Activated CD4-positive, CD25-positive, alpha-beta regulatory T cell treated with anti-CD3 and anti-CD28 coated beads, Interleukin-2, amount 50 U/mL, for 72 hours (primary cell): ENCODE measurements around the gene COMMD2.

Experiments
- DNase-seq: peaks from one replicate; pipeline ENCODE4 v3.0.0; 2021

The COMMD2 gene

DNA sequence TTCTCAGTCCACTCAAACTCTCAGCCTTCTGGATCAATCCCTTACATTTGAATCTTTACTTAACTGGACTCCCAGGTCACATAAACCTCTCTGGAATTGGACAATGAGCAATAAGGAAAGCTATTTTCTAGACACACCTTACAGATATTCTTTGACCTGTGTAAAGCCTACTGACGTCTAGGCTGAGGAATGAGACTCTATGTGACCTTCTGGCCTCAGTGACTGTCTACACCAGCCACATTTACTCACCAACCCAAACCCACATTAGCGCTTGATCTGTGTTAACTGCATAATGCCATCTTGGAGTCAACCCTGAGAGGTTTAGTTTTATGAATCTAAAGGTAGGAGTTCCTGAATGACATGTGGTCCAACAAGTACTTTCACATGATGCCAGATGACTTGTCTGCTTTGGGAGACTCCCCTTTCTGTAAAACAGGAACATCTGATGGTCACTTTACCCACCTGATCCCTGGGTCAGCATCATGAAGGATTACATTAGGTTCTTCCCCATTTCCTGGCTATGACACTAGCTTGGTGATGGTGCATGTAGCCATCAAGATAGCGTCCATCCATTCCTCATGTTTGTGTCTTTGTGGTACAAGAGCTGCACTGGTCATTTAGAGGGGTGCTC lies 11.4 kb upstream of the COMMD2 start:
- no peak for DNase-seq

- DNase-seq: no peak
These were observed 1.4 kb upstream of the COMMD2 start for GRCh38 chr3:149753717-149754116.

- DNase-seq: no peak
These were observed 473 bp upstream of the COMMD2 start for GRCh38 chr3:149752788-149753136.

DNA sequence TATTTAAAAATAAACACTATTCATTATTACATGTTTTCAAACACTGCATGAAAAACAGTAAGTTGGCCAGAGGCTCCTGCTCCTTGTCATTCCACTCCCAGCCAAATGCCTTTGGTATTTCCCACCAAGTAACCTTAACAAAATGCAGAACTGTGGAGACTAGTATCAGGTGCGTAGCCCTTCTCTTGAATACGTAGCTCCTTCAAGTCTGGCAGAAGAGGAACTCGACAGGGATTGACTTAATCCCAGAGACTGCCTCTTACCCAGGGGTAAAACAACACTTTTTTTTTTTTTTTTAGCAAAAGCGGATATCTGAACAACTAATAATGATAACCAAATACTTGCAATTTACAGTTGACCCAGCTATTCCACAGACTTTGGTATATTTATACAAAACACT lies 738 bp downstream of the COMMD2 start:
- no peak for DNase-seq

DNA sequence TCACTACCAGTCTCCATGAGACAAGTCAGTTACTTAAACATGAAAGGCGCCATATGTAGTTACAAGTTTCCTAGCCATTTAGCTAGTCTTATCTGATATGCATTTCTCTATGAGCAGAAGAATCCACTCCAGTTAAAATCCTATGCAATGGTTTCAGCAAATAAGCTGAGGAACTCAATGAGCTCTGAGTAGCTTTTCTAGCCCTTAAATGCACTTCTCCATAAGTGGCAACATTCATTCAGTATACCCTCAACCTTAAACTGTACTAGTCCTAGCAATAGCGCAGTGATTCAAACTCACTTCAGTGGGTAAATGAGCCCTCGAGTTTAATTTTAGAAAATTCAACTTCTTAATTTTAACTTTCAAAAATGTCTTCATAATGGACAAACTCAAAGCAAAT lies 7.7 kb downstream of the COMMD2 start:
- DNase-seq: no peak

- DNase-seq: no peak
These were observed 8.1 kb downstream of the COMMD2 start for GRCh38 chr3:149744151-149744550.

GRCh38 chr3:149739396-149739795 lies 12.9 kb downstream of the COMMD2 start:
- DNase-seq: no peak

- DNase-seq: no peak
These were observed 13.4 kb downstream of the COMMD2 start for GRCh38 chr3:149738876-149739275.

GRCh38 chr3:149736953-149737205 lies 15.4 kb downstream of the COMMD2 start:
- no peak for DNase-seq

GRCh38 chr3:149736175-149736952 lies 15.9 kb downstream of the COMMD2 start:
- DNase-seq: no peak

DNA sequence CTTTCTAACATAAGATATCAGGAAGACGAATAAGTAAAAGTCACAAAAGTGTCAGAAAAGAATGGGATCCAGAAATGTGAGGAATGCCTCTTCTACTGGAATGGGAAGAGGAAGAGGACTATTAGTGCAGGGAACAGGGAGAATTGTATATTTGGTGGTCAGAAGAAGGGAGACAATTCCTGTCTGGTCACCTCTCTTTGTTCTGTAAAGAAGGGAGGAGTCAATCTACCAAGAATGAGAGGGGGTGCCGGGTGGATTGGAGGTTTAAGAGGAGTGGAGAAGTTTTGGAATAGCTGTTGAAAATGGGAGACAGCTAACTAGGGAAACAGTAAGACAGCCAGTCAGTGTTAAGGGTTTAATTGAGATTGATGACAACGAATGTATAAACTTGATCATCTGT lies 20.1 kb downstream of the COMMD2 start:
- no peak for DNase-seq

DNA sequence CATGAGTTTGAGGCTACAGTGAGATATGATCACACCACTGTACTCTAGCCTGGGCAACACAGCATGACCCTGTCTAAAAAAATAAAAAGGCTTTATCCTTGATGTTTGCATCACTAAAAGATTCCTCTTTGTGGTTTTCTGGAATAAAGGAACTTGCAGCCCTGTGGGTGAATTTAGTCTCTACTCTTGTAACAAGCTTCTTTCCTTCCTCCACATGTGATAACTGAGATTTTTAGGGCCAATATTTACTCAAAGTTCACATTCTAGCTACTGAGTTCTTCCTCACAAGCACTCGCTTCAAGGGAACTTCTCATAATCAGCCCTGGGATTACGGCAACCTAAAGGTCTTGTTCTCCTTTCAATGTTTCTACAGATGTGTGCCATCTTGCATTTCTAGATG lies 24.6 kb downstream of the COMMD2 start:
- DNase-seq: no peak

- no peak for DNase-seq
These were observed 25.4 kb downstream of the COMMD2 start for GRCh38 chr3:149726716-149727407.

DNA sequence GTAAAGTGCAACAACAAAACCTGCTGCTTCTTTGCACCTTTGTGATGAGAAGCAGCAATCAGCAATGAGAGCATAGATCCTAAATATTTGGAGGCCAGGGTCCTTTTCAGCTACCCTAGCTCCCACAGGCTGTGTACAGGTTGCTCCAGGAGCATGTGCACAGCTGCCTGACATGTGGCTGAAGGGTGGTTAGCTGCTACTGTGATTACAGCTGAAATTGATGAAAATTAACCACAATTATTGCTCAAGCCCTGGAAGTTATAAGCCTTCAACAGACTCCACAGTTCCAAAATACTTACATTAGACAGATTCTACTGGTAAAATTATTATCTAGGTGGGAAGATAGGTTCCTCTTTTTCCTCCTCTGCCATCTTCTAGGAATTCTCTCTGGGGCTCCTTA lies 28.5 kb downstream of the COMMD2 start:
- DNase-seq: no peak

- no peak for DNase-seq
These were observed 31.4 kb downstream of the COMMD2 start for GRCh38 chr3:149720918-149721317.

DNA sequence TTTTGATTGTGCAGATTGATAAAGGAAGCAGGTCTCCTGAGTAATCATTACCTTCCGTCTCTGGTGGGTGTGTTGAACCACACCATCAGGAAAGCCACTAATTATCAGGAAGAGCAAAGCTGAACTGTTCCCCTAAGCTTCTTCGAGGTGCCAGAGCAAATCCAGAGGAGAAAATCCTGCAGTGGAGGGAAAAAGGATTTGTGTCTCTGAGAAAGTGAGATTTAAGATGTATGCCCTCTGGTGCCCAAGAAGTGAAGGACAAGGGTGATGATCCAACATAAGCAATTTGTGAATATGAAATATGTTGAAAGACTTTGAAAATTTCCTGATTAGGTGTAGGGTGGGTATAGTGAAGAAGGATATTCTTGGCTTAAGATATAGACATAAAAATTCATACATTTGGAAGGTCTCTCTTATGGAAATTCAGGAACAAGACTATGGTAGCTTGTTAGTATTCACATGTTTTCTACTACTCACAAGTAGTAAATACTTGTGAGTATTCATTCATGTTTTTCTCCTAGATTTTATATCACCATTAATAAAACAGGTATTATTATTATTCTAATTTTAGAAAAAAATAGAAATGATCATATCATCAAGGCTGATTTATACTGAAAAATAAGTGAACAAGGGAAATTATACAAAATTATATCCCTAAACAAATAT lies 34.8 kb downstream of the COMMD2 start:
- no peak for DNase-seq

DNA sequence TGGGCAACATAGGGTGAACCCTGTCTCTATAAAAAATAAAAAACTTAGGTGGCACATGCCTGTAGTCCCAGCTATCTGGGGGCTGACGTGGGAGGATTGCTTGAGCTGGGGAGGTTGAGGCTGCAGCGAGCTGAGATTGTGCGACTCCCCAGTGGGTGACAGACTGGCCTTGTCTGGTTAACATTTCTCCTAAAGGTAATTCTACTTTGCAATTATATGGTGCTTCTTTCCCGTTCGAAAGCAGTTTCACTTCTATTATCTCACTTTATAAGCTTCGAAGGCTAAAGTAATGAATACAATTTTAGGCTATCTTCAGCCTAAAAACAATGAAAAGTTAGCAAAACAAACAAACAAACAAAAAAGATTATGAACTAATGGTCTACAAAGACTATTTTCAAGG lies 35.3 kb downstream of the COMMD2 start:
- no peak for DNase-seq

DNA sequence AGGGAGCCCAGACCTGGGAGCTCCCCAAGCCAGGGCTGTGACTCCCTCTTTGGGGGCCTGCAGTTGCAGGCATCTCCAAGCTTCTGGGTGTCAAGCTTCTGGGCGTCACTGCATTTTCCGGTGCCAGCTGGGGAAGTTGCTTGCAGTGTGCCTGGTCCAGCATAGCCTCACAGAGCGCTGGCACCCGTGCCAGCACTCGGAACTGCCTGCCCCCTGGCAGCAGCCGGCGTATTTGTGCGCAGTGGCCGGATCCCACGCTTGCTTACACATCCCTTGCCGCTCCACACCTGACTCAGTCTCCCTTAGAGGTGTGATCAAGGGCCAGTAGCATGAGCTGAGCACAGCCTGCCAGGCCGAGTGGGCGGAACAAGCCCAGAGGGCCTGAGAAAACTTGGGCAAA lies 37.0 kb downstream of the COMMD2 start:
- no peak for DNase-seq

DNA sequence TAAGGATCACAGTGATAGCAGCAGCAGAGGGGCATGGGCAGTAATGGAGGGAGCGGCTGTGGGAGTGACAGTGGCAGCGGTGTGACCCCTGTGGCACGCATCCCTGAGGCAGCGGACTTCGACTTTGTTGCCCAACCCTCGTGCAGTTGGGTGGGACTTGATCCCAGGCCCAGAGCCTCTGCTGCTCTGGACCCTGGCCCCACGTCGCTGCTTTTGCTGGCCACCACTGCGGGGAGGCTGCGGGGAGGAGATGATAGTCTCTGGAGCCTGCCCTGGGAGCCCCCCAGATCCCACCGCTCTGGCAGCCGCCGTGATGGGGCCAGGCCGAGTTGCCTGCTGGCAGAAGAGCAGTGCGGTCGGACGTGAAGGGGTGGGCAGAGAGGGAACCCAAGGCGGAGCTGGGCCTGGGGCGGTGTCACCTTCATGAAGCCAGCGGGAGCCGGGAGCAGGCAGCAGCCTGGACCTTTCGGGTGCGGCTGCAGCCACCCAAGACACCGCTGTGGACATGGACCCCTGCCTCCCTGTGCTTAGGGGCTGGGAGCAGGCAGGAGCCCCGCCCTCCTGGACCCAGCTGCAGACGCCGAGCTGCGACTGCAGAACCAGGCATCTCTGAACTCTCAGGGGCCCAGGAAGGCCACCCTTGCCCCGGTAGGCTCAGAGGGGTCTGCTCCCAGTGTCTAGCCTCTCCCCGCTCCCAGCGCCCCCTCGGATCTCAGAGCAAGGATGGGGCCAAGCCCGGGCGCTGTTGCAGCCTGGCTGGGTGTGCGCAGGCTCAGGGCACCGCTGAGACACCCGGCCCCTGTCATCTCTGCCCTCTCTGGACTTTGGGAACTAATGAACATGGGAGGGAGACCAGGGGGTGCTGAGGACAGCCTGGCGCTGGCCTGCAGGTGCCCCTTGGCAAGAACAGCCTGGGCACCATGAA lies 38.3 kb downstream of the COMMD2 start:
- no peak for DNase-seq

DNA sequence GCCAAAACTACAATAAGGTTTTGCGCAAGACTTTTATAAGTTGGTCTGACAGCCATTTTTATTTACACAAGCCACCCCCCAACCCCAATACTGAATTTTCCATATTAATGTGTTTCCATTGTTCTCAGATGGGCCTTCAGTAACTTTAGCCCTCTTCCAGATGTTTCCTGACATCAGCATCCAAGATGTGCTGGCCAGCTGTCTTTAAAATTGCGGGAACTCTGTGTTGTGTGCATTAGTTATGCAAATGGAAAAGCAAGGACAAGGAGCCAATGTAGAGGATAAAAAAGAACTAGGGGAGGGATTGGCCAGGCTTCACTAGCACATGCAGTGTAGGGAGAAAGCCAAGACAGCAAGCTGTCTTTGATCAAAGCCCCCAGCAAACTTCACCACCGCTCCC lies 45.4 kb downstream of the COMMD2 start:
- no peak for DNase-seq

- no peak for DNase-seq
These were observed 46.9 kb downstream of the COMMD2 start for GRCh38 chr3:149705416-149705815.

DNA sequence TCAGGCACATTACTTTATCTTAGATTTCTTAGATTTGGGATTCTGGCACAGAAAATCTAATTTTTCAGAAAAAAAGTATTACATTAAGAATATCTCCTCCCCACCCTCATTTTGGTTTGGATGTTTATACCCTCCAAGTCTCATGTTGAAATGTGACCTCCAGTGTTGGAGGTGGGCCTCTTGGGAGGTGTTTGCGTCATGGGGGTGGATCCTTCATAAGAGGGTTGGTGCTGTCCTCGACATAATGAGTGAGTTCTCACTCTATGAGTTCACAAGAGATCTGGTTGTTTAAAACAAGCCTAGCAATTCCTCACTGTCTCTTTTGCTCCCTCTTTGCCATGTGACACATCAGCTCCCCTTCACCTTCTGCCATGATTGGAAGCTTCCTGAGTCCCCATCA lies 48.8 kb downstream of the COMMD2 start:
- no peak for DNase-seq
